Breast epithelium (tissue), 3 donors: ENCODE data around the gene BRD8.

Experiments used
- CTCF ChIP-seq, 3 donors: fragments of 450-650 bp; IDR thresholded peaks; one replicate each; pipeline ENCODE4 v1.5.1; 2016 to 2017; ENCODE audit warnings: antibody characterized with exemption in 3 of 3, mild to moderate bottlenecking in 3 of 3, moderate library complexity in 3 of 3
- POLR2A ChIP-seq: fragments of 450-650 bp; IDR thresholded peaks from one replicate; pipeline ENCODE4 v1.6.1; 2016; ENCODE audit warnings: antibody characterized with exemption, mild to moderate bottlenecking, moderate library complexity

GRCh38 chr5:138115254-138115653 lies 63.2 kb downstream of the BRD8 start:
- no peak for TF ChIP-seq CTCF (IDR thresholded peaks at IDR 0.05)
- TF ChIP-seq POLR2A: no peak
